Epithelial cell of proximal tubule (primary cell): ENCODE data around the gene F2. TPM values are rescaled to one million over a fixed set of nuclear protein-coding genes. Genes with fewer than 3 reads are reported as not detected.

Experiments
- DNase-seq: peaks from one replicate; pipeline ENCODE4 v3.0.0-alpha.2; 2011; ENCODE audit warnings: low read depth
- H3K4me3 ChIP-seq: 2 replicates; pipeline ENCODE4 v1.5.1; 2011; ENCODE audit warnings: low read depth, mild to moderate bottlenecking, low read length
- CTCF ChIP-seq: conservative IDR thresholded peaks from 2 replicates; pipeline ENCODE4 v1.5.1; 2012; ENCODE audit warnings: low read depth, mild to moderate bottlenecking, low read length
- total RNA-seq: library from RNA; depleted of rRNA; stranded (reverse); fragments of >200 nt; gene quantifications from 2 replicates; pipeline ENCODE4 v1.2.3, GENCODE V29; 2015

Gene F2
- total RNA-seq, 1 donor from 2014 or later = 0.17 TPM

GRCh38 chr11:46718155-46719019, 626 bp upstream of the F2 start:
- no peak for TF ChIP-seq CTCF
- no peak for DNase-seq
- no peak overlapping the region for H3K4me3 ChIP-seq

GRCh38 chr11:46719543-46720218, 668 bp downstream of the F2 start:
- no peak overlapping the region for H3K4me3 ChIP-seq
- DNase-seq = no peak
- no peak for TF ChIP-seq CTCF

- no peak overlapping the region for H3K4me3 ChIP-seq
- no peak for DNase-seq
- no peak for TF ChIP-seq CTCF
These were observed 2.3 kb downstream of the F2 start for GRCh38 chr11:46721286-46721685.

GRCh38 chr11:46722566-46723358, 3.7 kb downstream of the F2 start:
- no peak overlapping the region for H3K4me3 ChIP-seq
- no peak for TF ChIP-seq CTCF
- DNase-seq = no peak

- TF ChIP-seq CTCF = no peak
- no peak overlapping the region for H3K4me3 ChIP-seq
- no peak for DNase-seq
These were observed 4.3 kb downstream of the F2 start for GRCh38 chr11:46723359-46723680.

- H3K4me3 ChIP-seq = no peak overlapping the region
- DNase-seq = no peak
- TF ChIP-seq CTCF = no peak
These were observed 5.1 kb downstream of the F2 start for GRCh38 chr11:46724088-46724487.
